ENCODE results near the gene PPP1R3G.
"Not testable (repeated sequence)": the region's sequence is repeated elsewhere in the genome, so short reads cannot be mapped to it uniquely, and the experiment has no call there.

PPP1R3G gene

GRCh38 chr6:5120011-5120410 lies 34.9 kb downstream of the PPP1R3G start:
- DNase-seq (ENCODE audit: low read depth) = no peak

- not testable (repeated sequence) for DNase-seq (ENCODE audit: low read depth)
These were observed 35.4 kb downstream of the PPP1R3G start for GRCh38 chr6:5120543-5120942.

DNA sequence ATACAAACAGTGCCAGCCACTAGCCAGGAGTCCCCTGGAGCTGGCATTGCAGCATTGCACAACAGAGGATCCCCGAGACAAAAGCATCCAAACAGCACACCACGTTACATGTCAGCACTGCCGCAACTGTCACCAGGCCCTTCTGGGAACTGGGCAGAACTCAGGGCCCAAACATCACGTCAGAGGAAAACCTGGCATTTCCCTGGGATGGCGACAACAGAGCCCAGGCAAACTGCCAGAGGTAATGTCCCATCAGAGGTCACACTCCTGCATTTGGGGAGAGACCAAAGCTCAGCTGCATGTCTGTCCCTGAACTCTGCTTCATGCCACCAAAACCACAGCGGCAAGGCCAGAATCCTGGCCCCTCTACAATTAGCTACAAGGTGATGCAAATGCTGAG lies 36.3 kb downstream of the PPP1R3G start:
- DNase-seq (ENCODE audit: low read depth) = no peak

- DNase-seq (ENCODE audit: low read depth) = no peak
These were observed 36.8 kb downstream of the PPP1R3G start for GRCh38 chr6:5121956-5122355.

- DNase-seq (ENCODE audit: low read depth) = no peak
These were observed 37.5 kb downstream of the PPP1R3G start for GRCh38 chr6:5122504-5123112.

DNA sequence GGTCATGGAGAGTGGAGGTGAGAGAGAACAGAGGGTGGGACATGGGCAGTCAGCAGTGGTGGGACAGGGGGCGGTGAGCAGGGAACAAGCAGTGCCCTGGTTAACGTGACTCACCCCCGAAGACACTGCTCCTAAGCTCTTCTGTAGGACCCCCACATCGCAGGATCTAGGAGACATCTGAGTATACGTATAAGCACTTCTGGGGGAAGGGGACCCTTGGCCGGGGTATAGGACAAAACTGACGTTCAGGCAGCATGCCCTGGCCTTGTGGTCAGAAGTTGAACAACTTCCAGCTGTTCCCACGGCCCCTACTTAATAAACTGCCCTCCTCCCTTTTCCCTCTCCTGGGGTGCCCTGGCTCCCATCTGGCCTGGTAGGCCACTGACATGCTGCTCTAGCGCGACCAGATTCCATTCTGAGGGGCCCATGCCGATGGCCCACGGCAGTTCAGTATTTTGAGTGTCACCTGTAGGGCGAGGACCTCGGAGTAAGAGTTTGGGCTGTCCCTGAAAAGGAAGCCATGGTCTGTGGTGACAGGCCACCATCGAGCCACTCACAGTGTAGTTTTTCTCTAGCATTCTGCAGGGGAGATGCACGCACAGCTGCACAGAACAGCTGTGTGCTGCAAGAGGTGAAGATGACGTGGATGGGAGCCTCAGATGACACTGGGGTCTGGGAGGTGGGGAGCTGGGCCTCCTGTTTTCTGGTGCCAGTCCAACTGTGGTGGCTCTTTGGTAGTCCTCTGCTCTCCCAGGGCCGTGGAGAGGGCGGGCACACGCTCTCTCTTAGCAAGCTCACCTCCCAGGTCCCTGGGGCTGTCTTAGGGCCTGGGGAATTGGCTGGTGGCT lies 38.4 kb downstream of the PPP1R3G start:
- DNase-seq (ENCODE audit: low read depth) = no peak

- no peak for DNase-seq (ENCODE audit: low read depth)
These were observed 39.4 kb downstream of the PPP1R3G start for GRCh38 chr6:5124526-5124925.

- peak; percentile 62 for DNase-seq (ENCODE audit: low read depth)
These were observed 40.2 kb downstream of the PPP1R3G start for GRCh38 chr6:5125152-5126006.

GRCh38 chr6:5126214-5126613 lies 41.1 kb downstream of the PPP1R3G start:
- DNase-seq (ENCODE audit: low read depth) = peak; percentile 27

- no peak for DNase-seq (ENCODE audit: low read depth)
These were observed 42.1 kb downstream of the PPP1R3G start for GRCh38 chr6:5127106-5127687.

DNA sequence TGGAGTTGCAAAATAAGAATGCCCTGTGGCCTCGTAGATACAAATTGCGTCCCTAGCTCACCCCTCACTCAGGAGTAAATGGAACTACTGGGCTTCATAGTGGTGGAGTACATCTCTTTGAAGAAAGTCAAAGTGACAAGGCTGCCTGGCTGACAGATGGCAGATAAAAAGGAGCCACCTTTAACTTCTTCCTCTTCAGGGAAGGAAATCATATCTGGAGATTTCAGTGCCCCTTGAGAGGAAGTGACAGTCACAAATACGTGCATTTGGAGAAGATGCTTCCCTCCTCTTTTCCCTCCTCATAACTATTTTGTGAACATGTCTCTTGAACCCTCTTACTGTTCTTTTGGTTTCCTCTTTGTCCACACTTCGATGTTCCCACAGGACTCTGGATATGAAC lies 43.2 kb downstream of the PPP1R3G start:
- no peak for DNase-seq (ENCODE audit: low read depth)

- DNase-seq (ENCODE audit: low read depth) = no peak
These were observed 45.2 kb downstream of the PPP1R3G start for GRCh38 chr6:5130135-5130866.

- no peak for DNase-seq (ENCODE audit: low read depth)
These were observed 47.6 kb downstream of the PPP1R3G start for GRCh38 chr6:5132731-5133130.

GRCh38 chr6:5133943-5134342 lies 48.8 kb downstream of the PPP1R3G start:
- DNase-seq (ENCODE audit: low read depth) = no peak

GRCh38 chr6:5135788-5136376 lies 50.7 kb downstream of the PPP1R3G start:
- no peak for DNase-seq (ENCODE audit: low read depth)

GRCh38 chr6:5136851-5137250 lies 51.7 kb downstream of the PPP1R3G start:
- DNase-seq (ENCODE audit: low read depth) = no peak
